Measurements from ENCODE around the gene ARHGEF17.

DNA sequence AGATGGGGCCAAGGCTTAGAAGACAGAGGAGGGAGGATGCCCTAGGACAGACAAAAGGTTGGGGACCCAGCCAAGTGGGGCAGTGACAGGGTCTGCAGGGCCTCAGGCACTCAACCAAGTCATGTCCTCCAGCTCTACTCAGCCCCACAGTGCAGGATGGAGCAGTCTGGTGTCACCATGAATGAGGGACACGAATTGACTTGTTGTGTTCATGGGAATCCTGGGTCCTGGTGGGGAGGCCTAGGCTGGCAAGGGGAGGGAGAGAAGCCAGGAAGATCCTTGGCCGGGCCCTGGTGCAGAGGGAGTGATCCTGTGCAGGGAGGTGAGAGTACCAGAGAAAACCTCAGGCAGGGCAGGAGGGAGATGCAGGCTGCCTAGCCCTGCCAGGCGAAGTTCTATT, 24.0 kb upstream of the ARHGEF17 start:
- TF ChIP-seq, protein P1, sequence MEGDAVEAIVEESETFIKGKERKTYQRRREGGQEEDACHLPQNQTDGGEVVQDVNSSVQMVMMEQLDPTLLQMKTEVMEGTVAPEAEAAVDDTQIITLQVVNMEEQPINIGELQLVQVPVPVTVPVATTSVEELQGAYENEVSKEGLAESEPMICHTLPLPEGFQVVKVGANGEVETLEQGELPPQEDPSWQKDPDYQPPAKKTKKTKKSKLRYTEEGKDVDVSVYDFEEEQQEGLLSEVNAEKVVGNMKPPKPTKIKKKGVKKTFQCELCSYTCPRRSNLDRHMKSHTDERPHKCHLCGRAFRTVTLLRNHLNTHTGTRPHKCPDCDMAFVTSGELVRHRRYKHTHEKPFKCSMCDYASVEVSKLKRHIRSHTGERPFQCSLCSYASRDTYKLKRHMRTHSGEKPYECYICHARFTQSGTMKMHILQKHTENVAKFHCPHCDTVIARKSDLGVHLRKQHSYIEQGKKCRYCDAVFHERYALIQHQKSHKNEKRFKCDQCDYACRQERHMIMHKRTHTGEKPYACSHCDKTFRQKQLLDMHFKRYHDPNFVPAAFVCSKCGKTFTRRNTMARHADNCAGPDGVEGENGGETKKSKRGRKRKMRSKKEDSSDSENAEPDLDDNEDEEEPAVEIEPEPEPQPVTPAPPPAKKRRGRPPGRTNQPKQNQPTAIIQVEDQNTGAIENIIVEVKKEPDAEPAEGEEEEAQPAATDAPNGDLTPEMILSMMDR (optimal IDR thresholded peaks at IDR 0.05 in 1 of 3, IDR thresholded peaks at IDR 0.05 in 1 of 3, conservative IDR thresholded peaks at IDR 0.05 in 1 of 3; ENCODE audit: extremely low read depth in 1 of 3, insufficient read depth in 2 of 3, low read length in 3 of 3), result no peak
- no peak for TF ChIP-seq EZH2 (IDR thresholded peaks at IDR 0.05; ENCODE audit: low read length)

All from keratinocyte (primary cell).